K562 (cell line): ENCODE data around the gene CDC25B. TPM values are rescaled to one million over a fixed set of nuclear protein-coding genes. Genes with fewer than 3 reads are reported as not detected.

ENCODE experiments used
- ATF7 ChIP-seq: fragments of 450-650 bp; IDR thresholded peaks from 2 replicates; pipeline ENCODE4 v1.7.1; 2014; ENCODE audit warnings: mild to moderate bottlenecking, moderate library complexity
- CHD1 ChIP-seq: fragments of 200-600 bp; sonication (generic); IDR thresholded peaks from one replicate; pipeline ENCODE4 v1.6.1; 2012; ENCODE audit warnings: mild to moderate bottlenecking, moderate library complexity, low read length, inconsistent platforms
- ETS1 ChIP-seq: conservative IDR thresholded peaks from 2 replicates; pipeline ENCODE4 v1.6.1; 2011; ENCODE audit warnings: low read depth, mild to moderate bottlenecking, low read length; ENCODE audit not compliant: control insufficient read depth
- GABPB1 ChIP-seq: sonication (generic); formaldehyde crosslinking; IDR thresholded peaks from 2 replicates; pipeline ENCODE4 v1.8.0; 2022; ENCODE audit warnings: mild to moderate bottlenecking, missing genetic modification reagents
- NR2C2 ChIP-seq, 2 experiments: fragments of 200-800 bp in 1 of 2; sonication (Bioruptor generic) in 1 of 2; sonication (generic) in 1 of 2; formaldehyde crosslinking in 1 of 2; IDR thresholded peaks; 2 replicates each; pipeline versions ENCODE4 v1.6.1 to v1.8.0; 2016 to 2022; ENCODE audit warnings: mild to moderate bottlenecking in 1 of 2, missing compliant biosample characterization in 1 of 2, missing genetic modification characterization in 1 of 2, missing genetic modification reagents in 1 of 2
- POLR2AphosphoS2 ChIP-seq: IDR thresholded peaks from 2 replicates; pipeline ENCODE4 v1.6.1; 2012; ENCODE audit warnings: low read length, improper control_type of control experiment
- SMARCE1 ChIP-seq: fragments of 450-650 bp; IDR thresholded peaks from 2 replicates; pipeline ENCODE4 v1.7.1; 2016; ENCODE audit warnings: mild to moderate bottlenecking
- SP1 ChIP-seq: sonication (generic); formaldehyde crosslinking; IDR thresholded peaks from 2 replicates; pipeline ENCODE4 v1.8.1; 2022; ENCODE audit warnings: mild to moderate bottlenecking, missing genetic modification reagents
- TAF1 ChIP-seq: IDR thresholded peaks from 2 replicates; pipeline ENCODE4 v1.6.1; 2011; ENCODE audit warnings: mild to moderate bottlenecking, low read length, moderate library complexity; ENCODE audit not compliant: insufficient read depth, control insufficient read depth, severe bottlenecking; ENCODE audit errors: extremely low read depth
- TBL1XR1 ChIP-seq, 2 experiments: IDR thresholded peaks; 2 replicates each; pipeline ENCODE4 v1.6.1; 2012; ENCODE audit warnings: improper control_type of control experiment in 2 of 2, low read length in 2 of 2, mild to moderate bottlenecking in 1 of 2
- ZNF121 ChIP-seq: sonication (generic); formaldehyde crosslinking; conservative IDR thresholded peaks from 2 replicates; pipeline ENCODE4 v1.8.0; 2022; ENCODE audit warnings: missing genetic modification reagents
- ZNF263 ChIP-seq: sonication (generic); formaldehyde crosslinking; IDR thresholded peaks from 2 replicates; pipeline ENCODE4 v1.8.0; 2022; ENCODE audit warnings: mild to moderate bottlenecking, missing genetic modification reagents, borderline replicate concordance
- ZNF41 ChIP-seq: fragments of 250-450 bp; sonication (Bioruptor Pico); conservative IDR thresholded peaks from 2 replicates; pipeline ENCODE4 v1.4.0; 2020; ENCODE audit warnings: mild to moderate bottlenecking
- polyA plus RNA-seq, 8 experiments: library from polyadenylated mRNA; depleted of rRNA in 4 of 8; stranded (reverse) in 5 of 8; unstranded in 3 of 8; fragments of >200 nt; fragmentation: Nextera tagmentation in 2 of 8; fragmentation: Illumina TruSeq in 1 of 8; extraction: Ambion mirVana in 2 of 8; extraction: Trizol in 1 of 8; gene quantifications; 2 replicates each; pipeline versions ENCODE4 v1.2.1 to v1.2.3, GENCODE V29; 2011 to 2014; ENCODE audit warnings: inconsistent platforms in 1 of 8, missing spikeins in 1 of 8
- total RNA-seq, 7 experiments: library from RNA; depleted of rRNA in 6 of 7; stranded (reverse); fragments of >200 nt in 6 of 7; fragmentation: Illumina TruSeq in 2 of 7; extraction: Trizol in 2 of 7; gene quantifications; 2 replicates each; pipeline versions ENCODE4 v1.2.1 to v1.2.3, GENCODE V29; 2011 to 2021; ENCODE audit warnings: low replicate concordance in 1 of 7
- TF ChIP-seq, protein P1 (sequence below): sonication (generic); formaldehyde crosslinking; IDR thresholded peaks from 2 replicates; pipeline ENCODE4 v1.8.1; 2023; ENCODE audit warnings: missing genetic modification reagents, mild to moderate bottlenecking, borderline replicate concordance
- TF ChIP-seq, protein P2 (sequence below), 3 experiments: IDR thresholded peaks in 2 of 3; conservative IDR thresholded peaks in 1 of 3; 2 replicates each; pipeline ENCODE4 v1.5.1; 2011 to 2012; ENCODE audit warnings: low read length in 3 of 3, mild to moderate bottlenecking in 3 of 3, control low read depth in 2 of 3, improper control_type of control experiment in 1 of 3, inconsistent platforms in 1 of 3, low read depth in 1 of 3, mixed read lengths in 1 of 3, moderate library complexity in 1 of 3; ENCODE audit not compliant: insufficient read depth in 2 of 3
- TF ChIP-seq, protein P3 (sequence below): fragments of 250-450 bp; sonication (Bioruptor Pico); IDR thresholded peaks from 2 replicates; pipeline ENCODE4 v1.9.0; 2021; ENCODE audit warnings: mild to moderate bottlenecking, inconsistent platforms

Gene CDC25B
- total and polyA plus RNA-seq, 9 of the 15 experiments (the other 6 are each of a cell fraction or from before 2014, with no cell fraction given) = 2.3 to 35.7 (median 9.5) TPM

GRCh38 chr20:3781153-3781910 is 14.8 kb upstream of the CDC25B start, which contains the start of gene SPEF1 (continued):
- TF ChIP-seq ZNF41 (CRISPR knock-in tag) (no peak), ETS1 (peak; percentile 82; the same call in 1 of the 2 replicates), POLR2AphosphoS2 (0 out of 2 replicates have a peak, but pooled peaks have one; percentile 64), TBL1XR1 (IDR thresholded peaks at IDR 0.05; ENCODE audit: low read length in 2 of 2) (no peak), GABPB1 (CRISPR knock-in tag) (peak; percentile 27; the same call in 1 of the 2 replicates), NR2C2 (CRISPR knock-in tag; IDR thresholded peaks at IDR 0.05) (no peak), NR2C2 (tag; IDR thresholded peaks at IDR 0.05) (peak; percentile 24; the same call in 1 of the 2 replicates), ZNF121 (CRISPR knock-in tag) (no peak), TAF1 (no peak), SP1 (peak; percentile 37; the same call in 1 of the 2 replicates), CHD1 (no peak), SMARCE1 (no peak), ZNF263 (CRISPR knock-in tag) (peak; percentile 74), ATF7 (0 out of 2 replicates have a peak, but pooled peaks have one; percentile 26)
- TF ChIP-seq, protein P1, sequence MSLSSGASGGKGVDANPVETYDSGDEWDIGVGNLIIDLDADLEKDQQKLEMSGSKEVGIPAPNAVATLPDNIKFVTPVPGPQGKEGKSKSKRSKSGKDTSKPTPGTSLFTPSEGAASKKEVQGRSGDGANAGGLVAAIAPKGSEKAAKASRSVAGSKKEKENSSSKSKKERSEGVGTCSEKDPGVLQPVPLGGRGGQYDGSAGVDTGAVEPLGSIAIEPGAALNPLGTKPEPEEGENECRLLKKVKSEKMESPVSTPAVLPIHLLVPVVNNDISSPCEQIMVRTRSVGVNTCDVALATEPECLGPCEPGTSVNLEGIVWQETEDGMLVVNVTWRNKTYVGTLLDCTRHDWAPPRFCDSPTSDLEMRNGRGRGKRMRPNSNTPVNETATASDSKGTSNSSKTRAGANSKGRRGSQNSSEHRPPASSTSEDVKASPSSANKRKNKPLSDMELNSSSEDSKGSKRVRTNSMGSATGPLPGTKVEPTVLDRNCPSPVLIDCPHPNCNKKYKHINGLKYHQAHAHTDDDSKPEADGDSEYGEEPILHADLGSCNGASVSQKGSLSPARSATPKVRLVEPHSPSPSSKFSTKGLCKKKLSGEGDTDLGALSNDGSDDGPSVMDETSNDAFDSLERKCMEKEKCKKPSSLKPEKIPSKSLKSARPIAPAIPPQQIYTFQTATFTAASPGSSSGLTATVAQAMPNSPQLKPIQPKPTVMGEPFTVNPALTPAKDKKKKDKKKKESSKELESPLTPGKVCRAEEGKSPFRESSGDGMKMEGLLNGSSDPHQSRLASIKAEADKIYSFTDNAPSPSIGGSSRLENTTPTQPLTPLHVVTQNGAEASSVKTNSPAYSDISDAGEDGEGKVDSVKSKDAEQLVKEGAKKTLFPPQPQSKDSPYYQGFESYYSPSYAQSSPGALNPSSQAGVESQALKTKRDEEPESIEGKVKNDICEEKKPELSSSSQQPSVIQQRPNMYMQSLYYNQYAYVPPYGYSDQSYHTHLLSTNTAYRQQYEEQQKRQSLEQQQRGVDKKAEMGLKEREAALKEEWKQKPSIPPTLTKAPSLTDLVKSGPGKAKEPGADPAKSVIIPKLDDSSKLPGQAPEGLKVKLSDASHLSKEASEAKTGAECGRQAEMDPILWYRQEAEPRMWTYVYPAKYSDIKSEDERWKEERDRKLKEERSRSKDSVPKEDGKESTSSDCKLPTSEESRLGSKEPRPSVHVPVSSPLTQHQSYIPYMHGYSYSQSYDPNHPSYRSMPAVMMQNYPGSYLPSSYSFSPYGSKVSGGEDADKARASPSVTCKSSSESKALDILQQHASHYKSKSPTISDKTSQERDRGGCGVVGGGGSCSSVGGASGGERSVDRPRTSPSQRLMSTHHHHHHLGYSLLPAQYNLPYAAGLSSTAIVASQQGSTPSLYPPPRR (CRISPR knock-in tag) = no peak
- TF ChIP-seq, protein P2, sequence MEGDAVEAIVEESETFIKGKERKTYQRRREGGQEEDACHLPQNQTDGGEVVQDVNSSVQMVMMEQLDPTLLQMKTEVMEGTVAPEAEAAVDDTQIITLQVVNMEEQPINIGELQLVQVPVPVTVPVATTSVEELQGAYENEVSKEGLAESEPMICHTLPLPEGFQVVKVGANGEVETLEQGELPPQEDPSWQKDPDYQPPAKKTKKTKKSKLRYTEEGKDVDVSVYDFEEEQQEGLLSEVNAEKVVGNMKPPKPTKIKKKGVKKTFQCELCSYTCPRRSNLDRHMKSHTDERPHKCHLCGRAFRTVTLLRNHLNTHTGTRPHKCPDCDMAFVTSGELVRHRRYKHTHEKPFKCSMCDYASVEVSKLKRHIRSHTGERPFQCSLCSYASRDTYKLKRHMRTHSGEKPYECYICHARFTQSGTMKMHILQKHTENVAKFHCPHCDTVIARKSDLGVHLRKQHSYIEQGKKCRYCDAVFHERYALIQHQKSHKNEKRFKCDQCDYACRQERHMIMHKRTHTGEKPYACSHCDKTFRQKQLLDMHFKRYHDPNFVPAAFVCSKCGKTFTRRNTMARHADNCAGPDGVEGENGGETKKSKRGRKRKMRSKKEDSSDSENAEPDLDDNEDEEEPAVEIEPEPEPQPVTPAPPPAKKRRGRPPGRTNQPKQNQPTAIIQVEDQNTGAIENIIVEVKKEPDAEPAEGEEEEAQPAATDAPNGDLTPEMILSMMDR (IDR thresholded peaks at IDR 0.05 in 2 of 3, conservative IDR thresholded peaks at IDR 0.05 in 1 of 3; ENCODE audit: insufficient read depth in 2 of 3, low read depth in 1 of 3, low read length in 3 of 3) = peak; percentile 50 to 60 (median 51)
- TF ChIP-seq, protein P3, sequence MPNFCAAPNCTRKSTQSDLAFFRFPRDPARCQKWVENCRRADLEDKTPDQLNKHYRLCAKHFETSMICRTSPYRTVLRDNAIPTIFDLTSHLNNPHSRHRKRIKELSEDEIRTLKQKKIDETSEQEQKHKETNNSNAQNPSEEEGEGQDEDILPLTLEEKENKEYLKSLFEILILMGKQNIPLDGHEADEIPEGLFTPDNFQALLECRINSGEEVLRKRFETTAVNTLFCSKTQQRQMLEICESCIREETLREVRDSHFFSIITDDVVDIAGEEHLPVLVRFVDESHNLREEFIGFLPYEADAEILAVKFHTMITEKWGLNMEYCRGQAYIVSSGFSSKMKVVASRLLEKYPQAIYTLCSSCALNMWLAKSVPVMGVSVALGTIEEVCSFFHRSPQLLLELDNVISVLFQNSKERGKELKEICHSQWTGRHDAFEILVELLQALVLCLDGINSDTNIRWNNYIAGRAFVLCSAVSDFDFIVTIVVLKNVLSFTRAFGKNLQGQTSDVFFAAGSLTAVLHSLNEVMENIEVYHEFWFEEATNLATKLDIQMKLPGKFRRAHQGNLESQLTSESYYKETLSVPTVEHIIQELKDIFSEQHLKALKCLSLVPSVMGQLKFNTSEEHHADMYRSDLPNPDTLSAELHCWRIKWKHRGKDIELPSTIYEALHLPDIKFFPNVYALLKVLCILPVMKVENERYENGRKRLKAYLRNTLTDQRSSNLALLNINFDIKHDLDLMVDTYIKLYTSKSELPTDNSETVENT (CRISPR knock-in tag) = no peak
